NCI-H748 (cell line): Measurements from ENCODE around the gene ZSCAN31.
"Not testable (repeated sequence)": the region's sequence is repeated elsewhere in the genome, so short reads cannot be mapped to it uniquely, and the experiment has no call there.

Source experiments
- DNase-seq: peaks from one replicate; lab custom pipeline; 2025; ENCODE audit not compliant: unreplicated experiment; lab: John Stamatoyannopoulos, UW

The ZSCAN31 gene

DNA sequence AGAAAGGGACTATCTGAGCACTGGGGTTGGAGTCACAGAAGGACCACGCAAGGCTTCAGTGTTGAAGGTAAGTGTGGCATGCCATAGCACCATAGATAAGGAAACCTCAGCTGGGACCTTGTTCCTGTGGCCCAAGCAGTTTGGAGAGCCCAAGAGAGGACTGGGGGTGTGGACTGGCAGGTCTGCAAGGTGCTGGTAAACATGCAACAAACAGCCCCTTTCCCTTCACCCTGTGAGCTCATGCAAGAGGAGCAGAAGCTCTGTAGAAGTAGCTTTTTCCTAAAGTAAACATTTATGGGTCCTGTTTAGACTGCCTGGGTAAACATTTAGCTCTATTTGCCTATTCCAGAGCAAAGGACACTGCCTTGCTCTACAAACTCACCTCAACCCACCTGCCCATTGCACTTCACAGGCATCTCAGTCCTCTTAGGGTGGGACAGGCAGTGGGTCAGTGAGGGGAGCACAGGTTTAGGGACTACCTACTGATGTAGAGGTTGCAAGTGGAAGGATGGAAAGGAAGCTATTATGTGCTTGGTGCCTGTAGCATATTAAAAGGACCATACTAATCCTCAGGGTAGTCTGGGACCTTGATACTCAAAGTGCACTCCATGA lies 12.0 kb downstream of the ZSCAN31 start:
- DNase-seq: no peak

- DNase-seq: no peak
These were observed 13.3 kb downstream of the ZSCAN31 start for GRCh38 chr6:28322661-28323060.

DNA sequence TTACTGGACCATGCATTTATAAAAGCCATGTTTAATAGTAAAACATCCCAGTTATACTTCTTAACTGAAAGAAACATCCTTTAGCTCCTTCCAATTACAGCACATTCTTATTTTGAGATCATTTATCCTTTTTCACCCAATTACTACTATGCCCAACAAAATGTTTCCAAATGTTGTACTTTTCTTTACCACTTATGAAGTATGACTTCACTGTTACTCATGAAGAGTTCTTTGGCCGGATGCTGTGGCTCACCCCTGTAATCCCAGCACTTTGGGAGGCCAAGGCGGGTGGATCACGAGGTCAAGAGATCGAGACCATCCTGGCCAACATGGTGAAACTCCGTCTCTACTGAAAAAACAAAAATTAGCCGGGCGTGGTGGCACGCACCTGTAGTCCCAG lies 18.1 kb downstream of the ZSCAN31 start:
- not testable (repeated sequence) for DNase-seq

DNA sequence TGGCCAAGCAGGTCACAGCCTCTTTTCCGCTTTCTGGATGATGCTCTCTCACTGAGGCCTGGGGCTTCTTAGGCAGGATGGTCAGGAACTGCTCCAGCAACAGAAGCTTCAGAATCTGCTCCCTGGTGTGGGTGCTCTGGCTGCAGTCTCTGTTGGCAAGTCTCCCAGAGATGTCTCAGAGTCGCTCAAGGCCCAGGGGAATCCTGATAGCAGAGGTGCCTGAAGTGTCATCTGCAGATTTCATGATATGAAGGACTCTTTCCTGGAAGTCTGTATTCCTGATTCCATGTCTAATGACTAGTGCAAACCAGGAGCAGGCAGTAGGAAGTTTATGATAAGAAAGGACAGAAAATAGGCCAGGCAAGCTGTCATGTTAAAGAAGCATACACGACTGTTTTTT lies 20.3 kb downstream of the ZSCAN31 start:
- no peak for DNase-seq

- no peak for DNase-seq
These were observed 23.0 kb downstream of the ZSCAN31 start for GRCh38 chr6:28312939-28313338.

DNA sequence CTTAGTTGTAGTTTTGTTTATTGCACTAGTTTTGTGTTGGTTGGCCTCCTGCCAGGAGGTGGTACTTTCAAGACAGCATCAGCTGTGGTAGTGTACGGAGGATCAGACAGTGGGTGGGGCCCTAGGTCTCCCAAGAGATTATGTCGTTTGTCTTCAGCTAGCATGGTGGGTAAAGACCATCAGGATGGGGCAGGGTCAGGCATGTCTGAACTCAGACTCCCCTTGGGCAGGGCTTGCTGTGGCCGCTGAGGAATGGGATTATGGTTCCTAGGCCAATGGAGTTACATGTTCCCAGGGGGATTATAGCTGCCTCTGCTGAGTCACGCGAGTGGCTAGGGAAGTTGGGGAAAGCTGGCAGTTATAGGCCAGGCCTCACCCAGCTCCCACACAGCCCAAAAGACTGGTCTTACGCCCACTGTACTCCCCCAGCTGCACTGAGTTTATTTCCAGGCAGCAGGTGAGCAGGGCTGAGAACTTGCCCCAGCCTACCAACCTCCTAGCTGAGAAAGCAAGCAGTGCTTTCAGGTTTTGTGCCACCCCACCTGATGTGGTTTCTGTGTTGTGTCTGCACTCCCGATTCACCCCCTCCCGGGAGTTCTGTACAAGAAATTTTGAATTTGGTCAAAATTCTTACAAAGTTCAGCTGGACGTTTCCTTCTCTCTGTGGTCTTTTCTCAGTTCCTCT lies 24.7 kb downstream of the ZSCAN31 start:
- no peak for DNase-seq

DNA sequence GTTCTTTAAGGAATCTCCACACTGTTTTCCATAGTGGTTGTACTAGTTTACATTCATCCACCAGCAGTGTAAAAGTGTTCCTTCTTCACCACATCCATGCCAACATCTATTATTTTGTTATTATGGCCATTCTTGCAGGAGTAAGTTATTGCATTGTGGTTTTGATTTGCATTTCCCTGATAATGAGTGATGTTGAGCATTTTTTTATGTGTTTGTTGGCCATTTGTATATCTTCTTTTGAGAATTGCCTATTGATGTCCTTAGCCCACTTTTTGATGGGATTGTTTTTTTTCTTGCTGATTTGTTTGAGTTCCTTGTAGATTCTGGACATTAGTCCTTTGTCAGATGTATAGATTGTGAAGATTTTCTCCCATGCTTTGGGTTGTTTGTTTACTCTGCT lies 29.6 kb downstream of the ZSCAN31 start:
- DNase-seq: not testable (repeated sequence)

DNA sequence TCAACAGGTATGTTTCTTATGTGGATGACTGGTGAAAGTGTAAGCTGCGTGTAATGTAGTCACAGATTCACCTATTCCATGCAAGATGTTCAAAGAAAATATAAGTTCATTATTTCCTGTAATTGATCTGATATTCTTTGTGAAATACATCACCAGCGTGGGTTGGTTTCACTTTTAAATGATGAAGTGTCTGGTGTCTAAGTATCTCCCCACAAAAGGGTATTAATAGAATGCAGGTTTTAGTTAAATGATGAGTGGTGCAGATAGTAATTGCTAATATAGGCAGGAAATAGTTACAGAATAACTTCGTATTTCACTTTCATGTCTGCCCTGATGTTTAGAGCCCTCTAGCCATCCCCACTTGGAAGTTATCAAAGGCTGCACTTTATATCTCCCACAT lies 32.4 kb downstream of the ZSCAN31 start:
- no peak for DNase-seq

DNA sequence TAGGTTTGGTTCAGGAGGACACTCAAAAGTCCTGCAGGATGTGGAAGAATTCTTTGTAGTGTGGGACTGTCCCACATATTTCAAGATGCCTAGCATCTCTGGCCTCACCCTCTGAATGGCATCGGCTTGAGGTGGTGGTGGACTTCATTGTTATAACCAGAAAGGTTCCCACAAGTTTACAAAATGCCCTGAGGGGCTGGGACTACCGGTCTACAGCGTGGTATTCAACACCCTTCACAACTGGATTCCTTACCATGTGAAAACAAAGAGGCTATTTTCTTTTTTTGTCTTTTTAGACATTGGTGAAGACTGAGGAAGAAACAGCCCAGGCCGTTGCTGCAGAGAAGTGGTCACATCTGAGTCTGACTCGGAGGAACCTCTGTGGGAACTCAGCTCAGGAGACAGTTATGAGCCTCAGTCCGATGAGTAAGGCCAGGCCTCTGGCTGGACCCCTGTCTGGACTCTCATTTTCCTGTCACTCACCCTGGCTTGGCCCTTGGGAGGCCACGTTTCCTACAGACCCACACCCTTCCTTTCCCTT lies 39.4 kb downstream of the ZSCAN31 start:
- DNase-seq: no peak

DNA sequence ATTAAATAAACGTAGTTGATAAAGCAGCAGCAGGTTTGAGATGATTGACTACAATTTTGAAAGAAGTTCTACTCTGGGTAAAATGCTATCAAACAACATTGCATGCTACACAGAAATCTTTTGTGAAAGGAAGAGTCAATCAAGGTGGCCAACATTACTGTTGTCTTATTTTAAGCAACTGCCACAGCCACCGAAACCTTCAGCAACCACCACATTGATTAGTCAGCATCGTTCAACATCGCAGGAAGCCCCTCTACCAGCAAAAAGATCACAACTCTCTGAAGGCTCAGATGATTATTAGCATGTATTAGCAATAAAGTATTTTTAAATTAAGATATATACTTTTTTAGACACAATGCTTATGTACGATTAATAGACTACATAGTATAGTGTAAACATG lies 40.6 kb downstream of the ZSCAN31 start:
- DNase-seq: no peak

DNA sequence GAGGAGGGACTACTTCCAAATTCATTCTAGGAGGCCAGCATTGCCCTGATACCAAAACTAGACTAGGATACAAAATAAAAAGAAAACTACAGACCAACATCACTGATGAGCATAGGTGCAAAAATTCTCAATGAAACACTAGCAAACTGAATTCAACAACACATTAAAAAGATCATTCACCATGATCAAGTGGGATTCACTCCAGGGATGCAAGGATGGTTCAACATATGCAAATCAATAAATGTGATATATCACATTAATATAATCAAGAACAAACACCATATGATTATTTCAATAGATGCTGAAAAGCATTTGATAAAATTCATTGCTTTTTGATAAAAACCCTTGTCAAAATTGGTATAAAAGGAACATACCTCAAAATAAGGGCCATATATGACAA lies 44.4 kb downstream of the ZSCAN31 start:
- no peak for DNase-seq

- DNase-seq: no peak
These were observed 53.0 kb downstream of the ZSCAN31 start for GRCh38 chr6:28282926-28283325.

DNA sequence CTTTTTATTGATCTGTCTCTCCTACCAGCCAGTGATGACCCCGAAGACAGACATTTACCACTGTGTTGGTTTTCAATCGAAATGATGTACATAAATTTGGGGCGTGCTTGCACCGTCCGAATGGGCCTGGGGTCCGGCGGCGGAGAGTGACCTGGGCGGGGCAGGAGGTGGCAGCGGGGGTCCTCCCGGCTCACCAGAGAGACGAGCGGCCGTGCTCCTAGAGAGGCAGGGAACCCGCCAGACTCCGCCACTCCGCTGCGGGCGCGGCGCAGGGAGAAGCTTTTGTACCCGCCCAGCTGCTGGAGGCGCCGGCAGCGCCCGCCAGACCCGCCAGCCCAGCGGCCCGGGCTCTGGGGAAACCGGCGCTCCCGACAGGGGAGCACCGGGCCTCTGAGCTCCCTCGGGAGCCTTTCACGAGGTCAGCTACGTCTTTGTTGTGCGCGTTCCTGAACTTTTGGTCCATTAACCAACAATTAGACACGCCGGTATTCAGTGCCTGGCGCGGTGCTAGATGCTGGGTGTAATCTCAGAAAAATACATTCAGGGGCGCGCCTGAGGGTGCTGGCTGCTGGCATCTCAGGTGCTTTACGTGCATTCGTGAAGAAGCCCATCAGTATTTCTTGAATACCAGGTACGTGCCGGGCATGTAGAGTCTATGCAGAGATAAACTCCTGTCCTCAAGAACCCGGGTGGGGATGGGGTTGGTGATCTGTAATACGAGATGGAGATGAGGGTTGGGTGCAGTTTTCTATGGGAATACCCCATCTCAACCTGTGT lies 54.5 kb downstream of the ZSCAN31 start, which contains the start of gene PGBD1:
PGBD1 (plus strand) TSS at position 285 of the 777 bp plus-strand sequence. CDS start 2,242 bp downstream, outside the sequence.
- peak; percentile 95 for DNase-seq

GRCh38 chr6:28280595-28281287 lies 55.2 kb downstream of the ZSCAN31 start:
- no peak for DNase-seq

DNA sequence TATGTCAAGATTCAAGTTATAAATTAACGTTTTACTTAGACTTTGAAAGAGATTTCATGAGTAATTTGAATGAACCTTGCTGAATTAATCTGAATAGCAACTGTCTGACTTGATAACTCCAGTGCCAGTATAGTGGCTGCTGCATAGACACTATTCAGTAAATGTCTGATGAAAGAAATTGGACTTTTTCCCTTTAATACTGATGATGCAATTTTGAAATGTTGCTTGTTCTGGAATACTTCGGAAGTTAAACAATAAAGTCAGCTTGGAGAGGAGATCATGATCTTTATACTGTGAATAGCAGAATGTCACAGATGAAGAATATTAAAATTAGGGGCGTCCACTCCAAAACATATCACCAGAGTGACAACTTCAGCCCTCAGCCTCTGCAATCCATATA lies 58.2 kb downstream of the ZSCAN31 start:
- no peak for DNase-seq

GRCh38 chr6:28274888-28275287 lies 61.1 kb downstream of the ZSCAN31 start:
- DNase-seq: no peak
